ENCODE data around the gene DTX1. TPM values are rescaled to one million over a fixed set of nuclear protein-coding genes. Genes with fewer than 3 reads are reported as not detected.

The DTX1 gene
- total RNA-seq, 4 donors from 2014 or later = 1.1 to 3.4 (median 1.7) TPM

GRCh38 chr12:113130457-113131135 lies 74.1 kb downstream of the DTX1 start:
- H3K27ac ChIP-seq = no peak overlapping the region

DNA sequence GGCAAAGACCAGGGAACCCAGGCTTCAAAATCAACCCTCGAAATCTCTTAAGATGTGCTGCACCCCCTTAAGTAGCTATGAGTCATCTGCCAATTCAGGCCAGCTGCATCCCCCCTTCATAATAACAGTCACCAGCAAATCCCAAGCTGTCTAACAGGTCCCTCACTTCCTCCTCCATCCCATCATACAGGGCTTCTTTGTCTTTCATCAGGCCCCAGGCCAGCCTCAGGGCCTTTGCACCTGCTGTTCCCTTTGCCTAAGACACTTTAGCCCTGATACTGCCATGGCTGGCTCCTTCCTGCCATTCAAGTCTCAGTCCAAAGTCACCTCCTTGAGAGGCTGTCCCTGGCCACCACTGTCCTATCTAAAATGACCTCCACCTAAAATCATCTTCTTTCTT lies 75.0 kb downstream of the DTX1 start:
- H3K4me3 ChIP-seq = no peak overlapping the region
- no peak overlapping the region for H3K27ac ChIP-seq
- WGBS = 88% methylated on average over 1 of the region's 1 CpG
- H3K9me3 ChIP-seq = no peaks in the 10 kb centered on the region
- peaks cover 16% of the 10 kb centered on the region for H3K4me1 ChIP-seq
- DNase-seq (ENCODE audit: low spot score in 2 of 2) = no peak
- no peak for TF ChIP-seq POLR2AphosphoS5 (IDR thresholded peaks at IDR 0.05)
- TF ChIP-seq POLR2A (IDR thresholded peaks at IDR 0.05) = no peak
- no peak for TF ChIP-seq CTCF (IDR thresholded peaks at IDR 0.05)
- TF ChIP-seq EP300 (IDR thresholded peaks at IDR 0.05) = no peak
- no peaks in the 10 kb centered on the region for H3K36me3 ChIP-seq
- peaks cover 33% of the 10 kb centered on the region for H3K27me3 ChIP-seq

More at GRCh38 chr12:113130457-113131135, 74.1 kb downstream of the DTX1 start:
- TF ChIP-seq EP300 (IDR thresholded peaks at IDR 0.05) (no peak), POLR2AphosphoS5 (IDR thresholded peaks at IDR 0.05) (no peak), POLR2A (IDR thresholded peaks at IDR 0.05) (no peak), CTCF (IDR thresholded peaks at IDR 0.05) (no peak)
- Histone ChIP-seq H3K4me3 (no peak overlapping the region), H3K9me3 (no peaks in the 10 kb centered on the region), H3K27me3 (peaks cover 28% of the 10 kb centered on the region), H3K36me3 (no peaks in the 10 kb centered on the region), H3K4me1 (peaks cover 10% of the 10 kb centered on the region)
- DNase-seq (ENCODE audit: low spot score in 2 of 2) = no peak
- WGBS = 38% methylated on average over 9 of the region's 18 CpGs

- peaks cover 16% of the 10 kb centered on the region for H3K4me1 ChIP-seq
- H3K27me3 ChIP-seq = peaks cover 40% of the 10 kb centered on the region
- no peak overlapping the region for H3K4me3 ChIP-seq
- H3K36me3 ChIP-seq = no peaks in the 10 kb centered on the region
- 82% methylated on average over 4 of the region's 6 CpGs for WGBS
- H3K27ac ChIP-seq = no peak overlapping the region
- no peak for TF ChIP-seq POLR2A (IDR thresholded peaks at IDR 0.05)
- TF ChIP-seq CTCF (IDR thresholded peaks at IDR 0.05) = no peak
- TF ChIP-seq EP300 (IDR thresholded peaks at IDR 0.05) = no peak
- no peak for TF ChIP-seq POLR2AphosphoS5 (IDR thresholded peaks at IDR 0.05)
- H3K9me3 ChIP-seq = no peaks in the 10 kb centered on the region
- no peak for DNase-seq (ENCODE audit: low spot score in 2 of 2)
Observed at GRCh38 chr12:113133036-113133435, 76.5 kb downstream of the DTX1 start.

GRCh38 chr12:113133666-113134065 lies 77.1 kb downstream of the DTX1 start:
- peaks cover 40% of the 10 kb centered on the region for H3K27me3 ChIP-seq
- DNase-seq (ENCODE audit: low spot score in 2 of 2) = no peak
- H3K36me3 ChIP-seq = no peaks in the 10 kb centered on the region
- H3K27ac ChIP-seq = no peak overlapping the region
- no peak for TF ChIP-seq POLR2AphosphoS5 (IDR thresholded peaks at IDR 0.05)
- TF ChIP-seq POLR2A (IDR thresholded peaks at IDR 0.05) = no peak
- no peak for TF ChIP-seq EP300 (IDR thresholded peaks at IDR 0.05)
- TF ChIP-seq CTCF (IDR thresholded peaks at IDR 0.05) = no peak
- H3K4me3 ChIP-seq = peak overlapping the region; percentile 41
- peaks cover 16% of the 10 kb centered on the region for H3K4me1 ChIP-seq
- 100% methylated on average over 2 of the region's 3 CpGs for WGBS
- H3K9me3 ChIP-seq = no peaks in the 10 kb centered on the region

GRCh38 chr12:113134071-113134470 lies 77.5 kb downstream of the DTX1 start:
- no peak for DNase-seq (ENCODE audit: low spot score in 2 of 2)
- WGBS = 70% methylated on average over 2 of the region's 2 CpGs
- no peaks in the 10 kb centered on the region for H3K36me3 ChIP-seq
- peaks cover 40% of the 10 kb centered on the region for H3K27me3 ChIP-seq
- no peak for TF ChIP-seq CTCF (IDR thresholded peaks at IDR 0.05)
- no peak for TF ChIP-seq POLR2A (IDR thresholded peaks at IDR 0.05)
- no peak for TF ChIP-seq EP300 (IDR thresholded peaks at IDR 0.05)
- TF ChIP-seq POLR2AphosphoS5 (IDR thresholded peaks at IDR 0.05) = no peak
- H3K27ac ChIP-seq = no peak overlapping the region
- peaks cover 16% of the 10 kb centered on the region for H3K4me1 ChIP-seq
- no peaks in the 10 kb centered on the region for H3K9me3 ChIP-seq
- peak overlapping the region; percentile 41 for H3K4me3 ChIP-seq

Data from suprapubic skin (tissue), 4 donors.